ENCODE results near the gene ZKSCAN7.
"Not testable (repeated sequence)": the region's sequence is repeated elsewhere in the genome, so short reads cannot be mapped to it uniquely, and the experiment has no call there.

ZKSCAN7 gene

DNA sequence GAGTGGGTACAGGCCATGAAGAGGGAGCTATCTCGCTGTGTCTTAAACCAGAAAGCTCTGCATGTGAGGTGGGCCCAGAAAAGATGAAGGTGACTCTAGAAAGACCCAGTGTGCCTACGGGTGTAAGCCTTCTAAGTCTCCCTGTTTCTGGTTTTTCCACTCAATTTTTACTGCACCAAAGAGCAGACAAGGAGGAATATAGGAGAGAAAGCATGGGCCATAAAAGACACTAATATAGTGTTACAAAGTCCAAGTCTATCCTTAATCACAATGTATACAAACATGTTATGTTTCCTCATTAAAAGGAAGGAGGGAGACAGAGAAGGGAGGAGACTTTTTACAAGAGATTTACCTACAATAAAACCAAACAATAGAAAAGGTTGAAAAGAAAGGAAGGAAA, 24.1 kb upstream of the ZKSCAN7 start:
- CTCF ChIA-PET, result interaction anchor here (0.6 to 0.7 kb wide), 3 partner anchors 33 to 475 kb away, joined by 3 to 6 read pairs (median 5); no protein-coding TSS in a partner anchor
- H3K27ac ChIP-seq (ENCODE audit: extremely low read depth, low read depth, low read length), result no peak overlapping the region
- H3K4me1 ChIP-seq (ENCODE audit: control insufficient read depth, insufficient read depth, low read length), result no peaks in the 10 kb centered on the region
- no peak overlapping the region for H3K4me3 ChIP-seq (ENCODE audit: low read depth, low read length)
- POLR2A ChIA-PET, result no interaction called here
- TF ChIP-seq TRIM28 (IDR thresholded peaks at IDR 0.05; ENCODE audit: borderline replicate concordance, low read length), result no peak
- no peak for TF ChIP-seq ZNF19 (tag by site-specific recombination; IDR thresholded peaks at IDR 0.05; ENCODE audit: low read depth)
- TF ChIP-seq ZNF24 (tag by site-specific recombination; IDR thresholded peaks at IDR 0.05), result no peak
- TF ChIP-seq, protein P1, sequence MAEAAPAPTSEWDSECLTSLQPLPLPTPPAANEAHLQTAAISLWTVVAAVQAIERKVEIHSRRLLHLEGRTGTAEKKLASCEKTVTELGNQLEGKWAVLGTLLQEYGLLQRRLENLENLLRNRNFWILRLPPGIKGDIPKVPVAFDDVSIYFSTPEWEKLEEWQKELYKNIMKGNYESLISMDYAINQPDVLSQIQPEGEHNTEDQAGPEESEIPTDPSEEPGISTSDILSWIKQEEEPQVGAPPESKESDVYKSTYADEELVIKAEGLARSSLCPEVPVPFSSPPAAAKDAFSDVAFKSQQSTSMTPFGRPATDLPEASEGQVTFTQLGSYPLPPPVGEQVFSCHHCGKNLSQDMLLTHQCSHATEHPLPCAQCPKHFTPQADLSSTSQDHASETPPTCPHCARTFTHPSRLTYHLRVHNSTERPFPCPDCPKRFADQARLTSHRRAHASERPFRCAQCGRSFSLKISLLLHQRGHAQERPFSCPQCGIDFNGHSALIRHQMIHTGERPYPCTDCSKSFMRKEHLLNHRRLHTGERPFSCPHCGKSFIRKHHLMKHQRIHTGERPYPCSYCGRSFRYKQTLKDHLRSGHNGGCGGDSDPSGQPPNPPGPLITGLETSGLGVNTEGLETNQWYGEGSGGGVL (tag by site-specific recombination; IDR thresholded peaks at IDR 0.05), result no peak
- TF ChIP-seq, protein P2, sequence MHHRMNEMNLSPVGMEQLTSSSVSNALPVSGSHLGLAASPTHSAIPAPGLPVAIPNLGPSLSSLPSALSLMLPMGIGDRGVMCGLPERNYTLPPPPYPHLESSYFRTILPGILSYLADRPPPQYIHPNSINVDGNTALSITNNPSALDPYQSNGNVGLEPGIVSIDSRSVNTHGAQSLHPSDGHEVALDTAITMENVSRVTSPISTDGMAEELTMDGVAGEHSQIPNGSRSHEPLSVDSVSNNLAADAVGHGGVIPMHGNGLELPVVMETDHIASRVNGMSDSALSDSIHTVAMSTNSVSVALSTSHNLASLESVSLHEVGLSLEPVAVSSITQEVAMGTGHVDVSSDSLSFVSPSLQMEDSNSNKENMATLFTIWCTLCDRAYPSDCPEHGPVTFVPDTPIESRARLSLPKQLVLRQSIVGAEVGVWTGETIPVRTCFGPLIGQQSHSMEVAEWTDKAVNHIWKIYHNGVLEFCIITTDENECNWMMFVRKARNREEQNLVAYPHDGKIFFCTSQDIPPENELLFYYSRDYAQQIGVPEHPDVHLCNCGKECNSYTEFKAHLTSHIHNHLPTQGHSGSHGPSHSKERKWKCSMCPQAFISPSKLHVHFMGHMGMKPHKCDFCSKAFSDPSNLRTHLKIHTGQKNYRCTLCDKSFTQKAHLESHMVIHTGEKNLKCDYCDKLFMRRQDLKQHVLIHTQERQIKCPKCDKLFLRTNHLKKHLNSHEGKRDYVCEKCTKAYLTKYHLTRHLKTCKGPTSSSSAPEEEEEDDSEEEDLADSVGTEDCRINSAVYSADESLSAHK (tag by site-specific recombination; IDR thresholded peaks at IDR 0.05), result no peak
- TF ChIP-seq, protein P3, sequence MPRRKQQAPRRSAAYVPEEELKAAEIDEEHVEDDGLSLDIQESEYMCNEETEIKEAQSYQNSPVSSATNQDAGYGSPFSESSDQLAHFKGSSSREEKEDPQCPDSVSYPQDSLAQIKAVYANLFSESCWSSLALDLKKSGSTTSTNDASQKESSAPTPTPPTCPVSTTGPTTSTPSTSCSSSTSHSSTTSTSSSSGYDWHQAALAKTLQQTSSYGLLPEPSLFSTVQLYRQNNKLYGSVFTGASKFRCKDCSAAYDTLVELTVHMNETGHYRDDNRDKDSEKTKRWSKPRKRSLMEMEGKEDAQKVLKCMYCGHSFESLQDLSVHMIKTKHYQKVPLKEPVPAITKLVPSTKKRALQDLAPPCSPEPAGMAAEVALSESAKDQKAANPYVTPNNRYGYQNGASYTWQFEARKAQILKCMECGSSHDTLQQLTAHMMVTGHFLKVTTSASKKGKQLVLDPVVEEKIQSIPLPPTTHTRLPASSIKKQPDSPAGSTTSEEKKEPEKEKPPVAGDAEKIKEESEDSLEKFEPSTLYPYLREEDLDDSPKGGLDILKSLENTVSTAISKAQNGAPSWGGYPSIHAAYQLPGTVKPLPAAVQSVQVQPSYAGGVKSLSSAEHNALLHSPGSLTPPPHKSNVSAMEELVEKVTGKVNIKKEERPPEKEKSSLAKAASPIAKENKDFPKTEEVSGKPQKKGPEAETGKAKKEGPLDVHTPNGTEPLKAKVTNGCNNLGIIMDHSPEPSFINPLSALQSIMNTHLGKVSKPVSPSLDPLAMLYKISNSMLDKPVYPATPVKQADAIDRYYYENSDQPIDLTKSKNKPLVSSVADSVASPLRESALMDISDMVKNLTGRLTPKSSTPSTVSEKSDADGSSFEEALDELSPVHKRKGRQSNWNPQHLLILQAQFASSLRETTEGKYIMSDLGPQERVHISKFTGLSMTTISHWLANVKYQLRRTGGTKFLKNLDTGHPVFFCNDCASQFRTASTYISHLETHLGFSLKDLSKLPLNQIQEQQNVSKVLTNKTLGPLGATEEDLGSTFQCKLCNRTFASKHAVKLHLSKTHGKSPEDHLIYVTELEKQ (tag by site-specific recombination; IDR thresholded peaks at IDR 0.05; ENCODE audit: borderline replicate concordance), result no peak
- TF ChIP-seq, protein P4, sequence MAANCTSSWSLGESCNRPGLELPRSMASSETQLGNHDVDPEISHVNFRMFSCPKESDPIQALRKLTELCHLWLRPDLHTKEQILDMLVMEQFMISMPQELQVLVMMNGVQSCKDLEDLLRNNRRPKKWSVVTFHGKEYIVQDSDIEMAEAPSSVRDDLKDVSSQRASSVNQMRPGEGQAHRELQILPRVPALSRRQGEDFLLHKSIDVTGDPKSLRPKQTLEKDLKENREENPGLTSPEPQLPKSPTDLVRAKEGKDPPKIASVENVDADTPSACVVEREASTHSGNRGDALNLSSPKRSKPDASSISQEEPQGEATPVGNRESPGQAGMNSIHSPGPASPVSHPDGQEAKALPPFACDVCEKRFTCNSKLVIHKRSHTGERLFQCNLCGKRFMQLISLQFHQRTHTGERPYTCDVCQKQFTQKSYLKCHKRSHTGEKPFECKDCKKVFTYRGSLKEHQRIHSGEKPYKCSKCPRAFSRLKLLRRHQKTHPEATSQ (tag by site-specific recombination; IDR thresholded peaks at IDR 0.05), result no peak
- TF ChIP-seq, protein P5, sequence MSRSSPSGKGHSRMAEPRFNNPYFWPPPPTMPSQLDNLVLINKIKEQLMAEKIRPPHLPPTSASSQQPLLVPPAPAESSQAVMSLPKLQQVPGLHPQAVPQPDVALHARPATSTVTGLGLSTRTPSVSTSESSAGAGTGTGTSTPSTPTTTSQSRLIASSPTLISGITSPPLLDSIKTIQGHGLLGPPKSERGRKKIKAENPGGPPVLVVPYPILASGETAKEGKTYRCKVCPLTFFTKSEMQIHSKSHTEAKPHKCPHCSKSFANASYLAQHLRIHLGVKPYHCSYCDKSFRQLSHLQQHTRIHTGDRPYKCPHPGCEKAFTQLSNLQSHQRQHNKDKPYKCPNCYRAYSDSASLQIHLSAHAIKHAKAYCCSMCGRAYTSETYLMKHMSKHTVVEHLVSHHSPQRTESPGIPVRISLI (tag by site-specific recombination; IDR thresholded peaks at IDR 0.05), result no peak
- TF ChIP-seq ZNF837 (tag by site-specific recombination; IDR thresholded peaks at IDR 0.05), result no peak
- TF ChIP-seq, protein P6, sequence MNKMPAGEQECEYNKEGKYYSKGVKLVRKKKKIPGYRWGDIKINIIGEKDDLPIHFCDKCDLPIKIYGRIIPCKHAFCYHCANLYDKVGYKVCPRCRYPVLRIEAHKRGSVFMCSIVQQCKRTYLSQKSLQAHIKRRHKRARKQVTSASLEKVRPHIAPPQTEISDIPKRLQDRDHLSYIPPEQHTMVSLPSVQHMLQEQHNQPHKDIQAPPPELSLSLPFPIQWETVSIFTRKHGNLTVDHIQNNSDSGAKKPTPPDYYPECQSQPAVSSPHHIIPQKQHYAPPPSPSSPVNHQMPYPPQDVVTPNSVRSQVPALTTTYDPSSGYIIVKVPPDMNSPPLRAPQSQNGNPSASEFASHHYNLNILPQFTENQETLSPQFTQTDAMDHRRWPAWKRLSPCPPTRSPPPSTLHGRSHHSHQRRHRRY (tag by site-specific recombination; IDR thresholded peaks at IDR 0.05), result no peak
- H3K36me3 ChIP-seq (ENCODE audit: control insufficient read depth in 2 of 2, insufficient read depth in 1 of 2, low read length in 2 of 2), result no peaks in the 10 kb centered on the region
- H3K9me3 ChIP-seq (ENCODE audit: control insufficient read depth, insufficient read depth, low read depth, low read length), result no peaks in the 10 kb centered on the region

DNA sequence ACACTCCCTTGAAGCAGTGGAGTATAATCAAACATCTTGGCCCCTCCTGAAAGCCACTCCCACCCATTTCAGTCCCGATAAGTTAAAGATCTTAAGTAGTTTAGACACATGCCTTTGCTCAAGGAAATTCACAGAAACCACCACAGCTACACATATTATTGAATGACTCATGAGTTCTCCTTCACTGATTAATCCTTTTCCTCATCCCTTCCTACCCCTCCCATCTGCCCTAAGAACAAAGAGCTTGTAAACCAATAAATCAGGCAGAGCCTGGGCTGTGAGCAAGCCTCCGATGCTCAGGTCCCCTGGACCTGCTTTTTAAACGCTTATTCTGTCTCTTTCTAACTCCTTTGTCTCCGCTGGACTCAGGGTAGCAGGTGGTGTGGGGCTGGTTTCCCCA, 20.3 kb upstream of the ZKSCAN7 start:
- POLR2A ChIA-PET; H3K4me3 ChIP-seq (ENCODE audit: low read depth, low read length); H3K27ac ChIP-seq (ENCODE audit: extremely low read depth, low read depth, low read length); H3K9me3 ChIP-seq (ENCODE audit: control insufficient read depth, insufficient read depth, low read depth, low read length); H3K36me3 ChIP-seq (ENCODE audit: control insufficient read depth in 2 of 2, insufficient read depth in 1 of 2, low read length in 2 of 2); H3K4me1 ChIP-seq (ENCODE audit: control insufficient read depth, insufficient read depth, low read length): not testable (repeated sequence)
- CTCF ChIA-PET, result interaction anchor here (0.8 kb wide), 1 partner anchor 379 kb away, joined by 3 read pairs; no protein-coding TSS in a partner anchor

Measured in HEK293 (cell line).